ENCODE measurements around the gene C1D.

DNA sequence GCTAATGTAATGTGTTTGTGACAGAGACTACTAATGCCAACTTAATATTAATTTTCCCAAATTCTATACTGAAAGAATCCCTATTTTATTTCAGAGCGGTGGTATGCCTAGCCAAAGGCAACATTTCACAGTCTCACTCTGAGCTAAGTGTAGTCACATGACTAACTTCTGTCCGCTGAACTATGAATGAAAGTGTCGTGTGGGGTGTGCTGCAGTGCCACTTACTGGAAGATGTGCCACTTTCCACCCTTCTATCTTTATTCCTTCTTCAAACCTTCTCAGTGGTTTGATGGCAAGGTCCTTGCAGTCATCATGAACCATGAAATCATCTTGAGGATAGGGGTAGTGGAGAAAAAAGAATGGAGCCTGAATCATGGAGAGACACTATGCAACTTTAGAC is 47.3 kb upstream of the C1D start:
- TF ChIP-seq EZH2 (IDR thresholded peaks at IDR 0.05; ENCODE audit: borderline replicate concordance, low read length) = no peak
- TF ChIP-seq, protein P1, sequence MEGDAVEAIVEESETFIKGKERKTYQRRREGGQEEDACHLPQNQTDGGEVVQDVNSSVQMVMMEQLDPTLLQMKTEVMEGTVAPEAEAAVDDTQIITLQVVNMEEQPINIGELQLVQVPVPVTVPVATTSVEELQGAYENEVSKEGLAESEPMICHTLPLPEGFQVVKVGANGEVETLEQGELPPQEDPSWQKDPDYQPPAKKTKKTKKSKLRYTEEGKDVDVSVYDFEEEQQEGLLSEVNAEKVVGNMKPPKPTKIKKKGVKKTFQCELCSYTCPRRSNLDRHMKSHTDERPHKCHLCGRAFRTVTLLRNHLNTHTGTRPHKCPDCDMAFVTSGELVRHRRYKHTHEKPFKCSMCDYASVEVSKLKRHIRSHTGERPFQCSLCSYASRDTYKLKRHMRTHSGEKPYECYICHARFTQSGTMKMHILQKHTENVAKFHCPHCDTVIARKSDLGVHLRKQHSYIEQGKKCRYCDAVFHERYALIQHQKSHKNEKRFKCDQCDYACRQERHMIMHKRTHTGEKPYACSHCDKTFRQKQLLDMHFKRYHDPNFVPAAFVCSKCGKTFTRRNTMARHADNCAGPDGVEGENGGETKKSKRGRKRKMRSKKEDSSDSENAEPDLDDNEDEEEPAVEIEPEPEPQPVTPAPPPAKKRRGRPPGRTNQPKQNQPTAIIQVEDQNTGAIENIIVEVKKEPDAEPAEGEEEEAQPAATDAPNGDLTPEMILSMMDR (IDR thresholded peaks at IDR 0.05; ENCODE audit: low read length) = peak; percentile 62
